Common myeloid progenitor, CD34-positive (primary cell): ENCODE data around the gene TMEM101.
"Not testable (repeated sequence)": the region's sequence is repeated elsewhere in the genome, so short reads cannot be mapped to it uniquely, and the experiment has no call there.

Source experiments
- CTCF ChIA-PET: fragments of 350-600 bp; sonication (Branson Sonifier 250); formaldehyde crosslinking; loops from one replicate; lab custom pipeline; 2021; ENCODE audit warnings: antibody characterized with exemption; lab: Charles Lee
- POLR2A ChIA-PET: fragments of 350-600 bp; sonication (Branson Sonifier 250); formaldehyde crosslinking; loops from one replicate; lab custom pipeline; 2021; ENCODE audit warnings: antibody characterized with exemption; lab: Charles Lee
- DNase-seq, 3 donors: peaks; one replicate each; pipeline versions ENCODE4 v3.0.0 to v3.0.0-alpha.2; 2013
- H3K27ac ChIP-seq, 2 experiments: 1 replicate in 1 of 2; 2 replicates in 1 of 2; pipeline ENCODE4 v1.7.0; 2013; ENCODE audit warnings: inconsistent platforms in 2 of 2, low read length in 2 of 2, mild to moderate bottlenecking in 2 of 2, low read depth in 1 of 2, moderate library complexity in 1 of 2; ENCODE audit not compliant: severe bottlenecking in 2 of 2, insufficient read depth in 1 of 2, poor library complexity in 1 of 2
- H3K27me3 ChIP-seq, 5 experiments: replicated peaks in 2 of 5; 1 replicate in 3 of 5; 2 replicates in 2 of 5; pipeline versions ENCODE4 v1.6.1 to v1.7.0; 2013; ENCODE audit warnings: low read length in 4 of 5, mild to moderate bottlenecking in 2 of 5, moderate library complexity in 2 of 5, inconsistent platforms in 1 of 5; ENCODE audit not compliant: insufficient read depth in 5 of 5, control insufficient read depth in 4 of 5
- H3K36me3 ChIP-seq, 4 experiments: 1 replicate in 2 of 4; 2 replicates in 2 of 4; pipeline versions ENCODE4 v1.6.1 to v1.7.0; 2013; ENCODE audit warnings: low read length in 3 of 4, control low read depth in 1 of 4, mild to moderate bottlenecking in 1 of 4; ENCODE audit not compliant: control insufficient read depth in 4 of 4, insufficient read depth in 4 of 4
- H3K4me1 ChIP-seq, 4 experiments: 1 replicate in 3 of 4; 2 replicates in 1 of 4; pipeline versions ENCODE4 v1.6.1 to v1.7.1; 2013; ENCODE audit warnings: low read length in 3 of 4, mild to moderate bottlenecking in 3 of 4, control low read depth in 1 of 4, inconsistent platforms in 1 of 4, moderate library complexity in 1 of 4; ENCODE audit not compliant: control insufficient read depth in 4 of 4, insufficient read depth in 4 of 4; ENCODE audit errors: control extremely low read depth in 1 of 4
- H3K4me3 ChIP-seq, 7 experiments: 1 replicate in 4 of 7; 2 replicates in 3 of 7; pipeline versions ENCODE4 v1.5.1 to v1.7.0; 2013; ENCODE audit warnings: mild to moderate bottlenecking in 7 of 7, low read length in 6 of 7, moderate library complexity in 6 of 7, inconsistent platforms in 2 of 7, low read depth in 2 of 7, control low read depth in 1 of 7; ENCODE audit not compliant: insufficient read depth in 4 of 7, control insufficient read depth in 1 of 7; ENCODE audit errors: extremely low read depth in 1 of 7
- H3K9me3 ChIP-seq, 5 experiments: 1 replicate in 4 of 5; 2 replicates in 1 of 5; pipeline versions ENCODE4 v1.6.1 to v1.7.1; 2013; ENCODE audit warnings: low read length in 4 of 5, mild to moderate bottlenecking in 2 of 5, inconsistent platforms in 1 of 5, low read depth in 1 of 5, moderate library complexity in 1 of 5; ENCODE audit not compliant: control insufficient read depth in 4 of 5, insufficient read depth in 2 of 5; ENCODE audit errors: control extremely low read depth in 1 of 5
- WGBS: methylation state at CpG from one replicate; pipeline ENCODE4 v1.1.5; 2013; ENCODE audit not compliant: insufficient coverage; 5-methylcytosine and 5-hydroxymethylcytosine counted together

TMEM101 gene

DNA sequence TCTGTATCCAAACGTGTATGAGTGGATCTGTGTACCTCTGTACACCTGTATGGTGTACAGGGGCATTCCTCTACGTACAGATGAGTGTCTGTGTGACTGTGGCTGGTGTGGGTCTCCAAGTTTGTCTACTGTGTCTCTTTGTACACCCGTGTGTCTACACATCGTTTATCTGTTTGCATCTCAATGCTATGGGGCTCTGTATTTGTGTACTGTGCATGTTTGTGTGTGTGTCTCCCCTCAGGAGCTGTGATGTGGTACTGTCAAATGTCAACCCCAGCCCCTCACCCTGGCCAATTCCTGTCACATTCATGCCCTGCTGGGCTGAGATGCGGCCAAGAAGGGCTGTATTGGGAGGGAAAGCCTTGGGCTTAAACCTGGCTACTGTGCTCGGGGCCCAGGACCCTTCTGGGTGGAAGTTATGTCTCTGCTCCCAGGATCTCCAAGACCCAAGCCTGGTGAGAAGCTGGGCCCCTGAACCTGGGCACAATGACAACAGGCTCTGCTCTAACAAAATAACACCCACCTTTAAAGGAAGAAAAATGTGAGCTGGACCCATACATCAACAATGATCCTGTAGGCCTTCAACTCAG lies 13.8 kb downstream of the TMEM101 start:
- Histone ChIP-seq H3K27me3 (peaks cover 2 to 52% (median 28%) of the 10 kb centered on the region in 5 experiments), H3K4me3 (no peak overlapping the region), H3K4me1 (peaks cover 0 to 19% (median 17%) of the 10 kb centered on the region in 4 experiments), H3K9me3 (no peaks in the 10 kb centered on the region), H3K36me3 (no peaks in the 10 kb centered on the region), H3K27ac (no peak overlapping the region)
- WGBS = 97% methylated on average over 4 of the region's 6 CpGs
- POLR2A ChIA-PET = interaction anchor here (0.7 kb wide), 1 partner anchor 354 kb away, joined by 5 read pairs; no protein-coding TSS in a partner anchor
- CTCF ChIA-PET = interaction anchor here (0.7 to 14.2 kb wide), 3 partner anchors 18 to 59 kb away, joined by 3 to 218 read pairs (median 3); partner anchors contain the start of gene PPY
- DNase-seq = no peak

DNA sequence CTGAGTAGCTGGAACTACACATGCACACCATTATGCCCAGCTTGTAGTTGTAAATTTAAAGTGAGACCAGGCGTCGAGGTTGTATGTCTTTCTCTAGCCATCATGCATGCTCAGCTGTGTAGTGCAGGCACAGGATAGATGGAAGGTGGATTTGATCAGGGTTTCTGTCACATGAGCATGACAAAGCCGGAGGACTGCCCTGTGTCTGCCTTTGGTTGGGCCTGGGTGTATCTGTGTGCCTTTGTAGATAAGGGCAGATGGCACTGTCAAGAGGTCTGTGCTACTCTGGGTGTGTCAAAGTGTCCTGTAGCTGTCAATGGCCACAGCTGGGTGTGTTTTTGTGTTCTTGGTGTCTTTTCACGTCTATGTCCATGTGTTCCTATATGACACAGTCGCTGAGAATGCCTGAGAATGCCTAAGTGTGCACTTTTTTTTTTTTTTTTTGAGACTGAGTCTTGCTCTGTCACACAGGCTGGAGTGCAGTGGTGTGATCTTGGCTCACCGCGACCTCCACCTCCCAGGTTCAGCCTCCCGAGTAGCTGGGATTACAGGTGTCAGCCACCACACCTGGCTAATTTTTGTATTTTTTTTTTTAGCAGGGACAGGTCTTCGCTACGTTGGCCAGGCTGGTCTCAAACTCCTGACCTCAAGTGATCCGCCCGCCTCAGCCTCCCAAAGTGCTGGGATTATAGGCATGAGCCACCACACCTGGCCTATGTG lies 14.5 kb downstream of the TMEM101 start:
- ChIA-PET POLR2A (no interaction called here), CTCF (interaction anchor here (0.9 to 14.2 kb wide), 4 partner anchors 8 to 121 kb away, joined by 3 to 218 read pairs (median 24); partner anchors contain the start of genes PPY and TMEM101)
- H3K27ac ChIP-seq = no peak overlapping the region
- H3K9me3 ChIP-seq = no peaks in the 10 kb centered on the region
- peaks cover 6 to 50% (median 26%) of the 10 kb centered on the region in 5 experiments for H3K27me3 ChIP-seq
- peaks cover 0 to 13% (median 10%) of the 10 kb centered on the region in 4 experiments for H3K4me1 ChIP-seq
- WGBS = 93% methylated on average over 7 of the region's 12 CpGs
- H3K36me3 ChIP-seq = no peaks in the 10 kb centered on the region
- DNase-seq = peak in 1 of 3 donors; percentile 51
- no peak overlapping the region for H3K4me3 ChIP-seq

- 97% methylated on average over 4 of the region's 4 CpGs for WGBS
- no peaks in the 10 kb centered on the region for H3K9me3 ChIP-seq
- no peak overlapping the region for H3K27ac ChIP-seq
- H3K27me3 ChIP-seq = peaks cover 6 to 48% (median 25%) of the 10 kb centered on the region in 5 experiments
- POLR2A ChIA-PET = no interaction called here
- no peak for DNase-seq
- H3K4me1 ChIP-seq = peaks cover 0 to 10% (median 6%) of the 10 kb centered on the region in 4 experiments
- CTCF ChIA-PET = interaction anchor here (1.4 to 14.2 kb wide), 4 partner anchors 12 to 120 kb away, joined by 5 to 218 read pairs (median 24); partner anchors contain the start of gene PPY
- no peak overlapping the region for H3K4me3 ChIP-seq
- H3K36me3 ChIP-seq = no peaks in the 10 kb centered on the region
Observed at GRCh38 chr17:43999024-43999423, 15.7 kb downstream of the TMEM101 start.

DNA sequence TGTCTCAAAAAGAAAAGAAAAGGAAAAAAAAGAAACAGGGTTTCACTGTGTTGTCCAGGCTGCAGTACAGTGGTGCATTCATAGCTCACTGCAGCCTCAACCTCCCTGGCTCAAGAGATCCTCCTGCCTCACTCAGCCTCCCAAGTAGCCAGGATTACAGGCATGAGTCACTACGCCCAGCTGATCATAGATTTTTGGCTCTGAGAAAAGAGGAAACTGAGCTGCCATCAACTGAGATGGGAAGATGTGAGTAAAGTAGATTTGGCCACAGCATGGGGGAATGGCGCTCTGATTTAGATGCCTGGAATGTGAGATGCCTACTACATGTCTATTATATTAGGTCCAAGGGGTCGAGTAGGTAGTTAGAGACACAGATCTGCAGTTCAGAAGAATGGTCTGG lies 16.2 kb downstream of the TMEM101 start:
- no peak overlapping the region for H3K27ac ChIP-seq
- WGBS = 89% methylated on average over 1 of the region's 3 CpGs
- H3K9me3 ChIP-seq = no peaks in the 10 kb centered on the region
- no peak overlapping the region for H3K4me3 ChIP-seq
- peaks cover 6 to 47% (median 25%) of the 10 kb centered on the region in 5 experiments for H3K27me3 ChIP-seq
- ChIA-PET POLR2A (interaction anchor here (0.6 kb wide), 1 partner anchor 450 kb away, joined by 4 read pairs; no protein-coding TSS in a partner anchor), CTCF (interaction anchor here (1.4 to 14.2 kb wide), 4 partner anchors 12 to 119 kb away, joined by 5 to 218 read pairs (median 24); partner anchors contain the start of gene PPY)
- DNase-seq = peak in 2 of 3 donors; percentile 49 to 55
- H3K4me1 ChIP-seq = peaks cover 0 to 10% (median 6%) of the 10 kb centered on the region in 4 experiments
- no peaks in the 10 kb centered on the region for H3K36me3 ChIP-seq

DNA sequence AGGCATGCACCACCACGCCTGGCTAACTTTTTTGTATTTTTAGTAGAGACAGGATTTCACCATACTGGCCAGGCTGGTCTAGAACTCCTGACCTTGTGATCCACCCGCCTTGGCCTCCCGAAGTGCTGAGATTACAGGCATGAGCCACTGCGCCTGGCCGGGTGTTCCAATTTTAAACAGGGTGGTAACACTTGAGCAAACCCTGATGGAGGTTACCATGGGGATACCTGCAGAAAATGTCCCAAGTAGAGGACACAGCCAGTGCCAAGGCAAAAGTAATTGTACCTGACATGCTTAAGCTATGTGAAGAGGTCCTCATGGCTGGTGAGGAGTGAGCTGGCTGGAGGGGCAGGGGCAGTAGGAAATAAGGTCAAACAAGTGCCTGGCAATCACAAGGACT lies 17.6 kb downstream of the TMEM101 start:
- H3K36me3 ChIP-seq, H3K27ac ChIP-seq, H3K9me3 ChIP-seq, H3K4me3 ChIP-seq, POLR2A ChIA-PET, DNase-seq: not testable (repeated sequence)
- 96% methylated on average over 4 of the region's 5 CpGs for WGBS
- peaks cover 0 to 10% (median 6%) of the 10 kb centered on the region in 4 experiments for H3K4me1 ChIP-seq
- H3K27me3 ChIP-seq = peaks cover 3 to 33% (median 17%) of the 10 kb centered on the region in 5 experiments
- CTCF ChIA-PET = interaction anchor here (1.2 to 14.2 kb wide), 8 partner anchors 10 to 118 kb away, joined by 3 to 218 read pairs (median 6); partner anchors contain the start of gene PPY

GRCh38 chr17:43995150-43995471 lies 19.7 kb downstream of the TMEM101 start:
- H3K27me3 ChIP-seq = peaks cover 0 to 29% (median 14%) of the 10 kb centered on the region in 5 experiments
- WGBS = 0% methylated on average over 1 of the region's 12 CpGs

More at GRCh38 chr17:43995150-43995471, 19.7 kb downstream of the TMEM101 start:
- no peak for DNase-seq
- ChIA-PET CTCF (interaction anchor here (0.6 to 14.2 kb wide), 13 partner anchors 11 to 794 kb away, joined by 3 to 218 read pairs (median 6); partner anchors contain the start of gene PPY), POLR2A (interaction anchor here (0.8 kb wide), 1 partner anchor 57 kb away, joined by 3 read pairs; no protein-coding TSS in a partner anchor)
- H3K4me1 ChIP-seq = peaks cover 0 to 10% (median 6%) of the 10 kb centered on the region in 4 experiments
- no peaks in the 10 kb centered on the region for H3K36me3 ChIP-seq
- H3K4me3 ChIP-seq = peak overlapping the region in 1 of 7 experiments; percentile 72
- H3K9me3 ChIP-seq = no peaks in the 10 kb centered on the region
- no peak overlapping the region for H3K27ac ChIP-seq
